ENCODE measurements around the gene VDAC1.
A peak's percentile ranks its signal among the peaks of the same experiment; 100 is the strongest.

The VDAC1 gene

GRCh38 chr5:133931546-133931945 is 73.2 kb downstream of the VDAC1 start:
- no peak for DNase-seq
- TF ChIP-seq POLR2A (IDR thresholded peaks at IDR 0.05; ENCODE audit: low read length) (no peak), GATA1 (IDR thresholded peaks at IDR 0.05; ENCODE audit: low read depth, low read length) (no peak)

DNA sequence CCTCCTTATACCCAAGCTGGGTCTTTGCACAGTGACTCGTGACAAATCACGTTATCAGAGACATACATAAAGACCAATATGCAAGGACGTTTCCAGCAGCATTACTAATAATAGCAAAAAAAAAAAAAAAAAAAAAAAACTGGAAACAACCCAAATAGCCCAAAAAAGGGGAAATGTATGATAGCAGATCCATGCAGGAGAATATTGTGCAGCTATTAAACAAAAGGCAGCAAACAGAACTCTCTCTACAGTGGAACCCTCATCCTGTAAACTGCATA is 74.0 kb downstream of the VDAC1 start:
- peak; percentile 61 to 71 for DNase-seq
- no peak for TF ChIP-seq GATA1 (IDR thresholded peaks at IDR 0.05; ENCODE audit: low read depth, low read length)
- no peak for TF ChIP-seq POLR2A (IDR thresholded peaks at IDR 0.05; ENCODE audit: low read length)

- no peak for TF ChIP-seq GATA1 (IDR thresholded peaks at IDR 0.05; ENCODE audit: low read depth, low read length)
- TF ChIP-seq POLR2A (IDR thresholded peaks at IDR 0.05; ENCODE audit: low read length) = no peak
- peak; percentile 49 to 66 for DNase-seq
Observed at GRCh38 chr5:133930061-133930812, 74.5 kb downstream of the VDAC1 start.

GRCh38 chr5:133928587-133929393 is 76.0 kb downstream of the VDAC1 start:
- DNase-seq = peak in 1 of 2 experiments; percentile 16
- TF ChIP-seq GATA1 (IDR thresholded peaks at IDR 0.05; ENCODE audit: low read depth, low read length) = no peak

DNA sequence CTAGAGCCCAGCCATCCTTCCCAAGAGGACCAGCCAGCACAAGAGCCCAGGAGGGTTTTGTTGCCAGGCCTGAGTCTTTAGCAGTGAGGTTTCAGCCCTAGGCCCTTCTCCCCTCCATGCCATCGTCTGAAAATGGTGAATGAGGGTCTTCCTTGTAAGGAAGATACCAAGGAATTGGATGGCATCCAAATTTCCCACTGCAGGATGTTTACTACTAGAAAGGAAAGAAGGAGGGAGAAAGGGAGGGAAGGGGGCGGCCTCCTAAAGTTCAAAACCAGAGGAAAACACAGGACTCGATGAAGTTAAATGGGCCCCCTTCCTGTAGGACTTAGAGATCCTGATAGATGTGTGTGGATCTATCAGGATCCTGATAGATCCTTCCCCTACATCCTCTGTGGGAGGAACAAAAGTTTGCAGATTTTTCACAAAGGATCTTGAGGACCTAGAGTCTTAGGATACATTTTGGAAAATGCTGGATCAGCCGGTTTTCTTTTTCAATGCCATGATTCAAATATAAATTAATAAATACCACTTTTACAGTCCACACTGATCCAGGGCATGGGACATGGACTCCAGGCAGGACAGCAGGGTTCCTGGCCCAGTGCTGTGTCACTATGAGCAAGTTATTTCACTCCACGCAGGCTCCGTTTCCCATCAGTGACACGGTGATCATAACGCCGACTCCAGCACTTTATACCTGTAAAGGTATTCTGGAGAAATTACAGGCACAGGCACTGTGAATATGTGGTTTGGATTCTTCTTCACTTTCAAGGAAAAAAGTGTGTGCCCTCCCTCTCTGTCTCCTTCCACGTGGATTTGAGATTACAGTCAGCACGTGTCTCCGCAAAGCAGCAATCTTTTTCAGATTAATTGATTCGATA is 77.2 kb downstream of the VDAC1 start:
- no peak for DNase-seq

DNA sequence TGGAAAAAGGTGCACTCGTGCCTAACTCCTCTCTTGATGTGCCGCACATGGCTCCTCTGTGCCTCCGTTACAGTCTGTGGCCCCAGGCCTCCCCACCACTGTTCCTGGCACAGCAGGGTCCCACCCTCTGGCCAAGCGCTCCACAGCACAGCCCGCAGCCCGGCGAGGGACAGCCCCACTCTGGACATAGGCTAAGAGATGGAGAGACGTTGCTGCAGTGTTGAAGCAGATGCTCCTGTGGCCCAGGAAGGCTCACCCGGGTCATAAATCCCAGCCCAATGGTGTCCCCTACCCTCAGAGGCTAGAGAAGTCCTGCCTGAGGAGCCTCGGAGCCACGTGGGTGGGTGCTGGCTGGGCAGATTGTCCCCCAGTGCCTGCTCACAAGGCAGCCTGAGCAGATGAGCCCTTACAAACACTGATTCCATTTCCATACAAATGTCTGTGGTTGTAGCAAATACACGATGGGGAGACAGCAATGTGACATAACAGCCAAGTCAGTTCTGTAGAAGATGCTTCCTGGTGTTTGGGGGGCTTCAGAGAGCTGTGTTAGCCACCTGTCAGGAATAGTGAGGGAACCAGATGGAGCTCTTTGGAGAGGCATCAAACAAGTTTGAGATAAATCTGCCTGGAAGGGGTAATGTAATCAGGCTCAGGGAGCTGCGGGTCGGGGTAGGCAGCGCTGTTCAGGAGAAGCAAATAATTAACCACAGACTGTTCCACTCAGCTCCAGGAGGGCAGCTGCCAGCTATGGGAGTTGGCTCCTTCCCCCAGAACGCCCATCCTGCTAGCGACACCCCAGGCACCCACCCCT is 78.1 kb downstream of the VDAC1 start:
- TF ChIP-seq POLR2A (IDR thresholded peaks at IDR 0.05; ENCODE audit: low read length) = no peak
- no peak for TF ChIP-seq GATA1 (IDR thresholded peaks at IDR 0.05; ENCODE audit: low read depth, low read length)
- no peak for DNase-seq

More for the DNA sequence above, 77.2 kb downstream of the VDAC1 start:
- no peak for TF ChIP-seq GATA1 (IDR thresholded peaks at IDR 0.05; ENCODE audit: low read depth, low read length)
- TF ChIP-seq POLR2A (IDR thresholded peaks at IDR 0.05; ENCODE audit: low read length) = no peak

DNA sequence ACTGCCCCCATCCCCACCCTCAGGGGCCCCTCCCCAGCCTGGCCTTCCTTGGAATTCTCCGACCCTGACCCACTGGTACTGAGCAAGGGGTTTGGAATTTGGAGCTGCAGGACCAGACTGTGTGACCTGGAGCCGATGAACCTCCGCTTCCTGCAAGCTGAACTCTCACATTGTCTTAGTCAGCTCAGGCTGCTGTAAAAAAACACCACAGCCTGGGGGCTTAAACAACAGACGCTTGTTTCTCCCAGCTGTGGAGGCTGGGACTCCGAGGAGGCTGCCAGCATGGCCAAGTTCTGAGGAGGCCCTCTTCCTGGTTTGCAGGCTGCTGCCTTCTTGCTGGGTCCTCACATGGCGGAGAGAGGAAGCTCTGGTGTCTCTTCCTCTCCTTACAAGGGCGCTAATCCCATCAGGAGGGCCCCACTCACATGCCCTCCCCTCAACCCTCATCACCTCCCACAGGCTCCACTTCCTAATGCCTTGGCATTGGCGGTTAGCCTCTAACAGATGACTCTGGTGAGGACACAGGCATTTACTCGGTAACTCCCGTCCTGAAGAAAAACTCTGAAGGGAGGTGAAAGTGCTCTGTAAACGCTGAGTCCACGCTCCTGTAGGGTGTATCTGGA is 78.8 kb downstream of the VDAC1 start:
- TF ChIP-seq GATA1 (IDR thresholded peaks at IDR 0.05; ENCODE audit: low read depth, low read length) (no peak), POLR2A (IDR thresholded peaks at IDR 0.05; ENCODE audit: low read length) (no peak)
- DNase-seq = no peak

GRCh38 chr5:133925269-133925668 is 79.5 kb downstream of the VDAC1 start:
- no peak for TF ChIP-seq POLR2A (IDR thresholded peaks at IDR 0.05; ENCODE audit: low read length)
- TF ChIP-seq GATA1 (IDR thresholded peaks at IDR 0.05; ENCODE audit: low read depth, low read length) = no peak
- DNase-seq = no peak

- peak in 1 of 2 experiments; percentile 21 for DNase-seq
- no peak for TF ChIP-seq GATA1 (IDR thresholded peaks at IDR 0.05; ENCODE audit: low read depth, low read length)
- TF ChIP-seq POLR2A (IDR thresholded peaks at IDR 0.05; ENCODE audit: low read length) = no peak
Observed at GRCh38 chr5:133924221-133924920, 80.4 kb downstream of the VDAC1 start.

- TF ChIP-seq POLR2A (IDR thresholded peaks at IDR 0.05; ENCODE audit: low read length) (no peak), GATA1 (IDR thresholded peaks at IDR 0.05; ENCODE audit: low read depth, low read length) (no peak)
- DNase-seq = no peak
Observed at GRCh38 chr5:133921979-133922378, 82.8 kb downstream of the VDAC1 start.
